HTR-8/SVneo (cell line): Measurements from ENCODE around the gene ZNF695.
"Not testable (repeated sequence)": the region's sequence is repeated elsewhere in the genome, so short reads cannot be mapped to it uniquely, and the experiment has no call there.

ENCODE experiments used
- DNase-seq: peaks from one replicate; pipeline ENCODE4 v3.0.0; 2011; ENCODE audit warnings: low spot score, mixed read lengths; ENCODE audit not compliant: insufficient read length
- FAIRE-seq: peaks from 2 replicates; lab custom pipeline; 2011; peaks lifted over from hg19 to GRCh38; lab: Jason Lieb, UNC

The ZNF695 gene

GRCh38 chr1:247007511-247008405 lies at the start of gene ZNF695:
Gene ZNF695 (minus strand): TSS chr1:247008057. CDS start chr1:247007908, 149 bp downstream.
- FAIRE-seq (peak; percentile 86), DNase-seq (peak; percentile 98)

GRCh38 chr1:247056071-247056470 lies 48.2 kb upstream of the ZNF695 start:
- no peak for DNase-seq
- no peak for FAIRE-seq

- FAIRE-seq (no peak), DNase-seq (no peak)
Observed at GRCh38 chr1:247054992-247055415, 47.1 kb upstream of the ZNF695 start.

- FAIRE-seq, result no peak
- no peak for DNase-seq
Observed at GRCh38 chr1:247047702-247048101, 39.8 kb upstream of the ZNF695 start.

- no peak for DNase-seq
Observed at GRCh38 chr1:247047260-247047659, 39.4 kb upstream of the ZNF695 start.

GRCh38 chr1:247043406-247043805 lies 35.5 kb upstream of the ZNF695 start:
- FAIRE-seq (no peak), DNase-seq (no peak)

More at GRCh38 chr1:247047260-247047659, 39.4 kb upstream of the ZNF695 start:
- no peak for FAIRE-seq

- FAIRE-seq (no peak), DNase-seq (no peak)
Observed at GRCh38 chr1:247037511-247038320, 29.9 kb upstream of the ZNF695 start.

- not testable (repeated sequence) for FAIRE-seq, DNase-seq
Observed at GRCh38 chr1:247032306-247032705, 24.4 kb upstream of the ZNF695 start.

- not testable (repeated sequence) for FAIRE-seq, DNase-seq
Observed at GRCh38 chr1:247024658-247025057, 16.8 kb upstream of the ZNF695 start.

GRCh38 chr1:247013391-247013790 lies 5.5 kb upstream of the ZNF695 start:
- FAIRE-seq (no peak), DNase-seq (no peak)

GRCh38 chr1:247008406-247008799 lies 546 bp upstream of the ZNF695 start:
- DNase-seq (no peak), FAIRE-seq (no peak)

GRCh38 chr1:247004081-247004480 lies 3.8 kb downstream of the ZNF695 start:
- not testable (repeated sequence) for DNase-seq, FAIRE-seq

GRCh38 chr1:246989901-246990300 lies 18.0 kb downstream of the ZNF695 start:
- FAIRE-seq (no peak), DNase-seq (no peak)

GRCh38 chr1:246988316-246988715 lies 19.5 kb downstream of the ZNF695 start:
- no peak for DNase-seq
- FAIRE-seq, result no peak

- no peak for DNase-seq
- FAIRE-seq, result no peak
Observed at GRCh38 chr1:246987083-246987690, 20.7 kb downstream of the ZNF695 start.

GRCh38 chr1:246978785-246979184 lies 29.1 kb downstream of the ZNF695 start:
- no peak for FAIRE-seq
- no peak for DNase-seq

GRCh38 chr1:246978281-246978680 lies 29.6 kb downstream of the ZNF695 start:
- no peak for DNase-seq
- no peak for FAIRE-seq

GRCh38 chr1:246971969-246972368 lies 35.9 kb downstream of the ZNF695 start:
- DNase-seq (no peak), FAIRE-seq (no peak)

- FAIRE-seq (no peak), DNase-seq (no peak)
Observed at GRCh38 chr1:246971090-246971721, 36.7 kb downstream of the ZNF695 start.

GRCh38 chr1:246969621-246970020 lies 38.2 kb downstream of the ZNF695 start:
- FAIRE-seq, result no peak
- DNase-seq, result no peak
